Stimulated activated CD4-positive, alpha-beta T cell treated with anti-CD3 and anti-CD28 coated beads, Interleukin-4, amount 100 ng/mL, for 4 hours (primary cell): Measurements from ENCODE around the gene ABCC2.
"Not testable (repeated sequence)": the region's sequence is repeated elsewhere in the genome, so short reads cannot be mapped to it uniquely, and the experiment has no call there.

Experiments
- DNase-seq, 2 experiments: peaks; one replicate each; pipeline ENCODE4 v3.0.0-alpha.2; 2020

Gene ABCC2

GRCh38 chr10:99855479-99856071 lies 73.1 kb downstream of the ABCC2 start:
- no peak for DNase-seq

- no peak for DNase-seq
These were observed 76.4 kb downstream of the ABCC2 start for GRCh38 chr10:99858849-99859248.

- DNase-seq = no peak
These were observed 77.1 kb downstream of the ABCC2 start for GRCh38 chr10:99859585-99859984.

GRCh38 chr10:99860466-99860865 lies 78.0 kb downstream of the ABCC2 start:
- DNase-seq = no peak

GRCh38 chr10:99863535-99864240 lies 81.2 kb downstream of the ABCC2 start:
- not testable (repeated sequence) for DNase-seq

- DNase-seq = not testable (repeated sequence)
These were observed 84.8 kb downstream of the ABCC2 start for GRCh38 chr10:99867250-99867649.

GRCh38 chr10:99869581-99870122 lies 87.2 kb downstream of the ABCC2 start:
- no peak for DNase-seq

GRCh38 chr10:99870123-99870730 lies 87.8 kb downstream of the ABCC2 start:
- peak in 1 of 2 experiments; percentile 36 for DNase-seq

- DNase-seq = no peak
These were observed 90.1 kb downstream of the ABCC2 start for GRCh38 chr10:99872367-99873162.

GRCh38 chr10:99873846-99874245 lies 91.4 kb downstream of the ABCC2 start:
- no peak for DNase-seq

- DNase-seq = no peak
These were observed 92.1 kb downstream of the ABCC2 start for GRCh38 chr10:99874341-99875085.

- DNase-seq = no peak
These were observed 93.0 kb downstream of the ABCC2 start for GRCh38 chr10:99875473-99875872.

GRCh38 chr10:99880080-99880835 lies 97.8 kb downstream of the ABCC2 start:
- no peak for DNase-seq

- no peak for DNase-seq
These were observed 98.9 kb downstream of the ABCC2 start for GRCh38 chr10:99881371-99881770.

- DNase-seq = no peak
These were observed 101.1 kb downstream of the ABCC2 start for GRCh38 chr10:99883523-99883922.

GRCh38 chr10:99888622-99889021 lies 106.2 kb downstream of the ABCC2 start:
- DNase-seq = no peak

GRCh38 chr10:99894613-99895012 lies 112.2 kb downstream of the ABCC2 start:
- no peak for DNase-seq

GRCh38 chr10:99895066-99895465 lies 112.6 kb downstream of the ABCC2 start:
- DNase-seq = not testable (repeated sequence)

GRCh38 chr10:99895867-99896266 lies 113.4 kb downstream of the ABCC2 start:
- DNase-seq = no peak
